Tibial artery (tissue), 4 donors: Measurements from ENCODE around the gene ACOX1.
A peak's percentile ranks its signal among the peaks of the same experiment; 100 is the strongest.

ENCODE experiments used
- DNase-seq, 2 donors: peaks; one replicate each; pipeline ENCODE4 v3.0.0-alpha.2; 2019
- H3K27ac ChIP-seq, 2 donors: fragments of 200-600 bp; sonication (generic) in 1 of 2; 1 replicate in 1 of 2; 2 replicates in 1 of 2; pipeline ENCODE4 v1.5.1; 2018 to 2019; ENCODE audit warnings: mild to moderate bottlenecking in 1 of 2
- H3K27me3 ChIP-seq, 2 donors: fragments of 200-600 bp; sonication (generic) in 1 of 2; one replicate each; pipeline versions ENCODE4 v1.5.1 to v1.6.0; 2016 to 2019
- H3K36me3 ChIP-seq, 3 donors: fragments of 200-600 bp; sonication (generic) in 2 of 3; one replicate each; pipeline ENCODE4 v1.5.1; 2016 to 2019; ENCODE audit warnings: mild to moderate bottlenecking in 2 of 3
- H3K4me1 ChIP-seq, 4 donors: fragments of 200-600 bp; sonication (generic) in 2 of 4; 1 replicate in 3 of 4; 2 replicates in 1 of 4; pipeline ENCODE4 v1.5.1; 2016 to 2019
- H3K4me3 ChIP-seq, 2 donors: fragments of 200-600 bp; sonication (generic) in 1 of 2; 1 replicate in 1 of 2; 2 replicates in 1 of 2; pipeline ENCODE4 v1.5.1; 2018 to 2019; ENCODE audit warnings: mild to moderate bottlenecking in 2 of 2
- H3K9me3 ChIP-seq, 3 donors: fragments of 200-600 bp; sonication (generic) in 1 of 3; one replicate each; pipeline ENCODE4 v1.5.1; 2016 to 2019
- intact Hi-C: fragments of 100-400 bp; cut with DNase I; formaldehyde crosslinking; loops from one replicate; pipeline ENCODE4 v1.15.0; 2023; ENCODE audit warnings: low total_unique reads
- TF ChIP-seq, protein P1 (sequence below), 2 experiments: fragments of 200-600 bp in 1 of 2; fragments of 450-650 bp in 1 of 2; IDR thresholded peaks; one replicate each; pipeline ENCODE4 v1.5.1; 2017 to 2019; ENCODE audit warnings: antibody characterized with exemption in 2 of 2, mild to moderate bottlenecking in 1 of 2, moderate library complexity in 1 of 2

The ACOX1 gene

DNA sequence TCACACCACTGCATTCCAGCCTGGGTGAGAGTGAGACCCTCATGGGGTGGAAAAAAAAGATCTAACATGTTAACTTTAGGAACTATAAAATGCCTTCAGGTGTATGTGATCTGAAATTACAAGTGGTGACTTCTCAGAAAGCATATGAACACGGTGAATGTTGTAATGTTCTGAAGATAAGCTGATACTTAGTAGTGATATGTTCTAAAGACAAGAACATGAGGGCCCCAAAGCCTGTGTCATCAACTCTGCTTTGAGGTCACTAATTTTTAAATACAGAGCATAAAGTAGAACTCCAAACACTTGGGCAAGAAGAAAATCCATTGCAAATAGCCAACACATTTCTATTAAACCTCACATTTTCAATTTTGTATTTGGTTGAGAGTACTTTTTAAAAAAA lies 35.5 kb downstream of the ACOX1 start:
- H3K36me3 ChIP-seq: peaks cover 24 to 40% (median 36%) of the 10 kb centered on the region in 3 donors
- intact Hi-C loops: no loop called here

DNA sequence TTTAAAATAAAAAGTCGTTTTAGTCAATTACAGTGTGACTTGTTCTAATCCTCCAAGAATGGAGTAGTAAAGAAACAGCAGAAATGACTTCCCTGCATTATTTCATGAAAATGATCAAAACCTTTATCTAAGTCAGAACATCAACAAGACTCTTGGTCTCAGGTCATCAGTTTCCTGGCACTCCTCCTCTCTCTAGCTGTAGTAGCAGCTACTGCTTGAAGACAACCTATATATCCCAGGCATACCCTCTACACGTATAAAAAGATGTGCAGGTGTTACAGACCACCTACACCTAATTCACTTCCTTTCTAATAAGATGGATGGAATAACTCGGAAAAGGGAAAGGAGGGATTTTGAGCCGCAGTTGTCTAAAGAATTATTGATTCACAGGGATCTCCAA lies 36.5 kb downstream of the ACOX1 start:
- Histone ChIP-seq H3K27me3 (no peaks in the 10 kb centered on the region), H3K4me3 (no peak overlapping the region), H3K9me3 (no peaks in the 10 kb centered on the region), H3K27ac (no peak overlapping the region), H3K4me1 (peaks cover 0 to 12% (median 8%) of the 10 kb centered on the region in 4 donors), H3K36me3 (peaks cover 14 to 29% (median 26%) of the 10 kb centered on the region in 3 donors)
- no peak for DNase-seq
- intact Hi-C loops: no loop called here
- TF ChIP-seq, protein P1, sequence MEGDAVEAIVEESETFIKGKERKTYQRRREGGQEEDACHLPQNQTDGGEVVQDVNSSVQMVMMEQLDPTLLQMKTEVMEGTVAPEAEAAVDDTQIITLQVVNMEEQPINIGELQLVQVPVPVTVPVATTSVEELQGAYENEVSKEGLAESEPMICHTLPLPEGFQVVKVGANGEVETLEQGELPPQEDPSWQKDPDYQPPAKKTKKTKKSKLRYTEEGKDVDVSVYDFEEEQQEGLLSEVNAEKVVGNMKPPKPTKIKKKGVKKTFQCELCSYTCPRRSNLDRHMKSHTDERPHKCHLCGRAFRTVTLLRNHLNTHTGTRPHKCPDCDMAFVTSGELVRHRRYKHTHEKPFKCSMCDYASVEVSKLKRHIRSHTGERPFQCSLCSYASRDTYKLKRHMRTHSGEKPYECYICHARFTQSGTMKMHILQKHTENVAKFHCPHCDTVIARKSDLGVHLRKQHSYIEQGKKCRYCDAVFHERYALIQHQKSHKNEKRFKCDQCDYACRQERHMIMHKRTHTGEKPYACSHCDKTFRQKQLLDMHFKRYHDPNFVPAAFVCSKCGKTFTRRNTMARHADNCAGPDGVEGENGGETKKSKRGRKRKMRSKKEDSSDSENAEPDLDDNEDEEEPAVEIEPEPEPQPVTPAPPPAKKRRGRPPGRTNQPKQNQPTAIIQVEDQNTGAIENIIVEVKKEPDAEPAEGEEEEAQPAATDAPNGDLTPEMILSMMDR (IDR thresholded peaks at IDR 0.05): no peak

More for the DNA sequence above, 35.5 kb downstream of the ACOX1 start:
- peaks cover 0 to 12% (median 8%) of the 10 kb centered on the region in 4 donors for H3K4me1 ChIP-seq
- H3K27me3 ChIP-seq: no peaks in the 10 kb centered on the region
- no peak for DNase-seq
- H3K4me3 ChIP-seq: no peak overlapping the region
- no peak overlapping the region for H3K27ac ChIP-seq
- H3K9me3 ChIP-seq: no peaks in the 10 kb centered on the region
- TF ChIP-seq, protein P1 (IDR thresholded peaks at IDR 0.05): no peak

DNA sequence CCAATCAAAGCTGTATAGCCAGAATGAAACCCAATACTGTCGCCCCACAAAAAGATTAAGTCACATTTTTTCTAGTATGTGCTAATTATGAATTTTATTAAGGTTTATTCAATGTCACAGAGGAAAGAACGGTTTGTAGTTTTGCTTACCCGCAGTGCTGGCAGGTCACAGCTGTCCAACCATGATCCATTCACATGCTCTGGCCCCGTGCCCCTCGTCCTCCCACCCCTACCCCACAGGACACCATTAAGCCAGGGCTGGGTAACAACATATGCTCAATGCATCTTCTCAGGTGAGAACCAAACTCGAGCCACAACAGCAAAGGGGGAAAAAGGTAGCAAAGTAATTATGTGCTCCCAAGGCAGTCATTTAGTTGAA lies 37.5 kb downstream of the ACOX1 start:
- H3K4me3 ChIP-seq: peak overlapping the region; percentile 69 to 82
- peak overlapping the region; percentile 74 to 76 for H3K27ac ChIP-seq
- TF ChIP-seq, protein P1 (IDR thresholded peaks at IDR 0.05): no peak

DNA sequence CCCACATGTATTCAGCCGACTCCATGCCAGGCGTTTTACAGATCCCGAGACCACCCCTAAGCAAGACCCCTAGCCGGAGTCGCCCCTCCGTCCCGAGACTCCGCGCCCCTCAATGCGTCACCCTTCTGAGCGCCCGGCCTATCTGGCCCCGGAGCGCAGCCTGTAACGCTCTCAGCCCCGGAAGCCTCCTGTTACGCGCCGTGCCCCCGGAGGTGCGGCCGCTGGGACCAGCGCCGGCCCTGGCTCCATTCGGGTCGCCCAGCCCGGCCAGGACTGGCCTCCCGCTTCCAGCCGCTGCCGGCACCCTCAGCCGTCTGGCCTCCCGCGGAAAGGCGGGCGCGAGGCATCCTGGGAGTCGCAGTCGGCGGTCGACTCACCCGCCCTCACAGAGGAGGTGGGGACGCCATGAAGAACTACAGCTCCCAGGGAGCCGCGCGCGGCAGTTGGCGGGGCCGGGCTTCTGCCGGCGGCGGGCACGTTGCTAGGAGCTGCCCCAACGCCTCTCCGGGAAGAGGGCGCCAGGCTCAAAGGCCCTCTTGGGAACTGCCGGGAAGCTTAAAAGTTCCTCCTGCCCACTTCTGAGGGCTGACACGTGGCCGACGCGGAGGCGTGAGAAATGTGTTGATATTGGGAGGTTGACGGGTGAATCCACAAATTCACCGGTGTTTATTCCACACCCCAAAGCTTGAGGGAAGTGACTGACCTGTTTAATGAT lies 38.1 kb downstream of the ACOX1 start, which contains the start of gene FBF1:
Gene FBF1 (minus strand): TSS at position 316 of the 715 bp plus-strand sequence. CDS start 2,893 bp downstream, outside the sequence.
- TF ChIP-seq, protein P1 (IDR thresholded peaks at IDR 0.05): peak in 1 of 2 experiments; percentile 4

More for the DNA sequence above, 37.5 kb downstream of the ACOX1 start:
- Histone ChIP-seq H3K9me3 (no peaks in the 10 kb centered on the region), H3K36me3 (peaks cover 8 to 19% (median 16%) of the 10 kb centered on the region in 3 donors), H3K4me1 (peaks cover 0 to 12% (median 8%) of the 10 kb centered on the region in 4 donors), H3K27me3 (no peaks in the 10 kb centered on the region)
- intact Hi-C loops: no loop called here
- no peak for DNase-seq

DNA sequence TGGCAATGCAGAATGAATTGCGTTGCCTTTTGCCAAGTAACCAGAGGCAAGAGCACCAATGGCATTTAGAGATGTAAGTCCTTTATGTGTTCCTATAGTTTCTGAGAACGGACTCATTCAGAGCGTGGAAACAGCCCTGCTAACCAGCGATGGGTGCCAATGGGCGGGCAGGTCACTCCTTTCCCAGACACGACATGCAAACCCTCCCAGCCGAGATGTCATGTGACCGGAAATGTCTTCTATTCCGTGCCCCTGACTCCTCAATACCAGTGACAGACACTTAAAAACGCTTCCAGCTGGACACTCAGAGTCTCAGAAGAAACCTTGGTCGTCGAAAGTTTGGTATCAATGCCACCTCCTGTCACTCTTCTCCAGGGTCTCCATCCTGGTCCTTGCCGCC lies 41.3 kb downstream of the ACOX1 start:
- Histone ChIP-seq H3K27me3 (no peaks in the 10 kb centered on the region), H3K9me3 (no peaks in the 10 kb centered on the region), H3K36me3 (no peaks in the 10 kb centered on the region), H3K4me1 (peaks cover 0 to 12% (median 8%) of the 10 kb centered on the region in 4 donors), H3K4me3 (no peak overlapping the region), H3K27ac (no peak overlapping the region)
- DNase-seq: no peak
- TF ChIP-seq, protein P1 (IDR thresholded peaks at IDR 0.05): no peak
- intact Hi-C loops: no loop called here

More for the DNA sequence above, 38.1 kb downstream of the ACOX1 start, which contains the start of gene FBF1:
- Histone ChIP-seq H3K27ac (peak within 1 kb of the TSS; percentile 74 to 76), H3K4me3 (peak within 1 kb of the TSS; percentile 69 to 82), H3K4me1 (peaks cover 0 to 12% (median 8%) of the 10 kb centered on the region in 4 donors), H3K27me3 (no peaks in the 10 kb centered on the region), H3K9me3 (no peaks in the 10 kb centered on the region), H3K36me3 (peaks cover 6 to 14% (median 10%) of the 10 kb centered on the region in 3 donors)
- DNase-seq: peak; percentile 93 to 97
- intact Hi-C loops: no loop called here
